ACC112 (cell line): ENCODE measurements around the gene ZBP1.

Experiments used
- H2AFZ ChIP-seq: fragments of 200-600 bp; sonication (generic); one replicate; pipeline ENCODE4 v1.6.0; 2017; ENCODE audit warnings: antibody characterized with exemption, low read length; ENCODE audit not compliant: unreplicated experiment
- H3K27ac ChIP-seq: fragments of 200-600 bp; sonication (generic); 2 replicates; pipeline ENCODE4 v1.5.1; 2014; ENCODE audit warnings: low read depth, mild to moderate bottlenecking, antibody characterized with exemption, low read length, moderate library complexity
- H3K27me3 ChIP-seq: fragments of 200-600 bp; sonication (generic); 2 replicates; pipeline ENCODE4 v1.6.1; 2014; ENCODE audit warnings: mild to moderate bottlenecking, antibody characterized with exemption, low read length, moderate library complexity, mixed read lengths; ENCODE audit not compliant: insufficient read depth
- H3K36me3 ChIP-seq: fragments of 200-600 bp; sonication (generic); 2 replicates; pipeline ENCODE4 v1.6.1; 2016; ENCODE audit warnings: mild to moderate bottlenecking, antibody characterized with exemption, low read length, moderate library complexity, mixed read lengths; ENCODE audit not compliant: insufficient read depth
- H3K4me1 ChIP-seq: fragments of 200-600 bp; sonication (generic); one replicate; pipeline ENCODE4 v1.6.1; 2016; ENCODE audit warnings: low read length, mixed read lengths; ENCODE audit not compliant: insufficient read depth, unreplicated experiment, control insufficient read depth
- H3K4me3 ChIP-seq: fragments of 200-600 bp; sonication (generic); 2 replicates; pipeline ENCODE4 v1.5.1; 2014; ENCODE audit warnings: mild to moderate bottlenecking, low read depth, low read length
- H3K79me2 ChIP-seq: fragments of 200-600 bp; sonication (generic); one replicate; pipeline ENCODE4 v1.6.0; 2016; ENCODE audit warnings: low read length; ENCODE audit not compliant: control insufficient read depth, unreplicated experiment, insufficient read depth

ZBP1 gene

DNA sequence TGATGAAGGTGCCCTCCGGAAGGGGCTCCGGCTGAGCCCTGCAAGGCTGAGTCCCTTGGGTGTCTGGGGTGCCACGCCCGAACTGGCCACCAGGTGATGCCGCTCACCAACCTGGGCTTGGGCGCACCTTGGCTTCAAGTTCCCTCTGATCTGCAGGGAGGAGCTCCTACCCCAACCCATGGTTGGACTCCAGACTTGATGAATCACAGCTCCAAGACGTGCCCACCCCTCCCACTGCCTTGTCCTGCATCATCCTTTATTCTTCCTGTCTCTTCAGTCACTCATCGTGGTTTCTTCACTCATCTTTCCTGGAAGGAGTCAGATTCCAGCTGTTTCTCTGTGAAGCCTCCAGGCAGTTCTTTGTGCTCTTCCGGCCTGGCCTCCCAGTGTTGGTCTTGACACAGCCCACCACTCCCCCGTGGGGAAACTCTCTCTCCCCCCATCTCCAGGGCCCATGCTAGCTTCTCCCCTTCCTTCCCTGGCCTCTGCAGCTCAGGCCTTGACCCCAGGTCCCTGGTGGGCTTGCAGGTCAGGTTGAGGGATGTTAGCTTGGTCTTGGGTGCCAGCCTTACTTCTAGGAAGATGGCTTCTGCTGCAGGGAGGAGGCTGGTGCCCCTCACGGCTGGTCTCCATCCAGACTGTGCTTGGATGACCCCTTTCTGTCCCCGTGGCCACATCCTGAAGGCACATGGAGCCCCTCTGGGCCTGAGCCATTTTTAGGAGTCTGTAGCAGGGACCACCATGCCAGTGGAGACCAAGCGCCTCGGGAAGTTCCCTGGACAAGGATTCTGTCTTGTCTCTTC is 2.6 kb upstream of the ZBP1 start:
- Histone ChIP-seq H3K79me2 (no peaks in the 10 kb centered on the region), H3K36me3 (no peaks in the 10 kb centered on the region), H3K4me1 (peaks cover 3% of the 10 kb centered on the region), H3K27ac (no peak overlapping the region), H3K27me3 (peaks cover 14% of the 10 kb centered on the region), H2AFZ (no peak overlapping the region), H3K4me3 (no peak overlapping the region)

DNA sequence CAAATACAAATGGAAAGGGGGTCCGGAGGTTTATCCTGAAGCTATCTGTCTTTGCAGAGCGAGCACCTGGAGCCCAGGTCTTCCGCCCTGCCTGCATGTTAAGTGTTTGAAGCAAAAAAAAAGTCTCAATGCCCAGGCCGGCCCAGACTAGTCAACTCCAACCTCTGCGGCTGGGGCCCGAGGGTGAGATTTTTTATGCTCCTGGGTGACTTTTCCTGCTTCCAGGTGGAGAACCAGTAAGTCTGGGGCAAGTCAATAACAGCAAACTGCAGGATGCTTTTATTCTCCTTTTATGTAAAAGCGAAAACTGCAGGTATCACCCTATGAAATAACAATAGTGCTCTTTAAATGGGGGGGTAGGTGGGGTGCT is 2.0 kb upstream of the ZBP1 start:
- no peaks in the 10 kb centered on the region for H3K79me2 ChIP-seq
- no peak overlapping the region for H3K4me3 ChIP-seq
- H2AFZ ChIP-seq, result no peak overlapping the region
- no peak overlapping the region for H3K27ac ChIP-seq
- H3K4me1 ChIP-seq, result peaks cover 4% of the 10 kb centered on the region
- H3K36me3 ChIP-seq, result no peaks in the 10 kb centered on the region
- peaks cover 14% of the 10 kb centered on the region for H3K27me3 ChIP-seq

- H3K79me2 ChIP-seq, result no peaks in the 10 kb centered on the region
- no peak overlapping the region for H3K4me3 ChIP-seq
- no peak overlapping the region for H3K27ac ChIP-seq
- no peak overlapping the region for H2AFZ ChIP-seq
- H3K36me3 ChIP-seq, result no peaks in the 10 kb centered on the region
- H3K4me1 ChIP-seq, result peaks cover 4% of the 10 kb centered on the region
- peaks cover 14% of the 10 kb centered on the region for H3K27me3 ChIP-seq
These were observed 1.4 kb upstream of the ZBP1 start for GRCh38 chr20:57621421-57622200.

DNA sequence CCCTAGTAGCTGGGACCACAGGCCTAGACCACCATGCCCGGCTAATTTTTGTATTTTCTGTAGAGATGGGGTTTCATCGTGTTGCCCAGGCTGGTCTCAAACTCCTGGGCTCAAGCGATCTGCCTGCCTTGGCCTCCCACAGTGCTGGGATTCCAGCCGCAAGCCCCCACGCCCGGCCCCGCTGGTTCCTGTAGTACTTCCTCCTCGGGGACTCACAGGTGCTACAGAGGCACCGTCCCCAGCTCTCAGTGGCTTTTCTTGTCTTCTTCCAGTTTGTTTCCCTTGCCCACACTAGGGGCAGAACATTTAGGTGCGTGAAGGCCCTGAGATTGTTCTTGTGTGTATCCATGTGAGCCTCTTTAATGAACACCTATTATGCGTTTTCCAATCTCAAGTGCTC is 773 bp upstream of the ZBP1 start:
- Histone ChIP-seq H3K27ac (no peak overlapping the region), H3K4me1 (peaks cover 4% of the 10 kb centered on the region), H2AFZ (no peak overlapping the region), H3K27me3 (peaks cover 14% of the 10 kb centered on the region), H3K79me2 (no peaks in the 10 kb centered on the region), H3K36me3 (no peaks in the 10 kb centered on the region), H3K4me3 (no peak overlapping the region)

- peaks cover 4% of the 10 kb centered on the region for H3K4me1 ChIP-seq
- H3K27me3 ChIP-seq, result peaks cover 17% of the 10 kb centered on the region
- no peak overlapping the region for H3K4me3 ChIP-seq
- H3K79me2 ChIP-seq, result no peaks in the 10 kb centered on the region
- no peak overlapping the region for H3K27ac ChIP-seq
- no peak overlapping the region for H2AFZ ChIP-seq
- no peaks in the 10 kb centered on the region for H3K36me3 ChIP-seq
These were observed 985 bp downstream of the ZBP1 start for GRCh38 chr20:57619051-57619831.

GRCh38 chr20:57618764-57619050 is 1.5 kb downstream of the ZBP1 start:
- Histone ChIP-seq H3K27ac (no peak overlapping the region), H3K79me2 (no peaks in the 10 kb centered on the region), H2AFZ (no peak overlapping the region), H3K36me3 (no peaks in the 10 kb centered on the region), H3K4me1 (peaks cover 4% of the 10 kb centered on the region), H3K4me3 (no peak overlapping the region), H3K27me3 (peaks cover 17% of the 10 kb centered on the region)

DNA sequence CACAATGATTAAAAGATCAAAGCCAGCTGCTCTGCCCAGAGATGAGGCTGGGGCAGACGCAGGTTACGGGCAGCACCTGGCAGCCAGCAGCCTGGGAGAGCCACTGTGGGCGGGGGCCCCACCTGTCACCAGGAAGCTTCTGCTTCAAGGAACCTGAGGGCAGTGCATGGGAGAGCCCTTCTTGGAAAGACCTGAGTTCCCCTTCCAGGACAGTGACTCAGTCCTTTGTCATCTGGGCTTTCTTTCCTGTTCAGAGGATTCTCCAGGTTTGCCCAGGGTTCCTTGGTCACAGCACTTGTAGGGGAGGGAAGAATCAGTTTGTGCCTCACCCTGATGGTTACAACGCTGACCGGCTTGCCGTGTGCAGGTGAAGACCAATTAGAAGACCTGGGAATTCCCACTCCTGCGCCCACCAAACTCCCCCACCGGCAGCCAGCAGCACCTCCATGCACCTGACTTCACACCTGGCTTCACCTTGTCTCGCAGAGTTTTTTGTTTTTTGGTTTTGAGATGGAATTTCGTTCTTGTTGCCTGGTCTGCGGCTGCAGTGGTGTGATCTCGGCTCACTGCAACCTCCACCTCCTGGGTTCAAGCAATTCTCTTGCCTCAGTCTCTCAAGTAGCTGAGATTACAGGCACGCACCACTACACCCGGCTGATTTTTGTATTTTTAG is 2.0 kb downstream of the ZBP1 start:
- Histone ChIP-seq H3K36me3 (no peaks in the 10 kb centered on the region), H3K4me3 (no peak overlapping the region), H3K79me2 (no peaks in the 10 kb centered on the region), H3K27me3 (peaks cover 22% of the 10 kb centered on the region), H3K27ac (no peak overlapping the region), H3K4me1 (peaks cover 4% of the 10 kb centered on the region), H2AFZ (no peak overlapping the region)

DNA sequence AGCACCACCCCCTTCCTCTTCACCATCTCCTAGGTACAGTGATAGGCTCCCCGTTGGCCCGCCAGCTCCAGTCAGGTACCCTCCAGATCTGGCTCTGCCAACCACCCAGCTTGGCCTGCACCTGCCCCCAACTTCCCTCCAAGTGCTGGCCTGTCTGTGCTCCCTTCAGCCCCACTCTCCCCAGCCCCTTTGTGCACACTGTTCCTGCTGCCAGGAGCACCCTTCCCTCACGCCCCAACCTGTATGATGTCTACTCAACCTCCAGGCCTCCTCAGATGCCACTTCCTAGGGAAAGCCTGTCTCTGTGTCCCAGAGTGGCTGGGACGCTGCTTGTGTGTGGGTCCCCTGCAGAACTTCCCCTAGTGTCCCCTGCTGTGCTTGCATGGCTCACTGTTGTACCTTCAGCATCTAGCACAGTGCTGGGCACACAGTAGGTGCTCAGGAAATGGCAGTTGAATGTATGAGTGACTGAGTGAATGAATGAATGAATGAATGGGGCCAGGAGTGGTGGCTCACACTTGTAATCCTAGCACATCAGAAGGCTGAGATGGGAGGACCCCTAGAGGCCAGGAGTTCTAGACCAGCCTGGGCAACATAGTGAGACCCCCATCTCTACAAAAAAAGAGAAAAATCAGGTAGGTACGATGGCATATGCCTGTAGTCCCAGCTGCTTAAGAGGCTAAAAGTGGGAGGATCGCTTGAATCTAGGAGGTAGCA is 3.0 kb downstream of the ZBP1 start:
- Histone ChIP-seq H3K79me2 (no peaks in the 10 kb centered on the region), H3K36me3 (no peaks in the 10 kb centered on the region), H3K27me3 (peaks cover 31% of the 10 kb centered on the region), H3K27ac (no peak overlapping the region), H3K4me1 (peaks cover 4% of the 10 kb centered on the region), H3K4me3 (no peak overlapping the region), H2AFZ (no peak overlapping the region)

DNA sequence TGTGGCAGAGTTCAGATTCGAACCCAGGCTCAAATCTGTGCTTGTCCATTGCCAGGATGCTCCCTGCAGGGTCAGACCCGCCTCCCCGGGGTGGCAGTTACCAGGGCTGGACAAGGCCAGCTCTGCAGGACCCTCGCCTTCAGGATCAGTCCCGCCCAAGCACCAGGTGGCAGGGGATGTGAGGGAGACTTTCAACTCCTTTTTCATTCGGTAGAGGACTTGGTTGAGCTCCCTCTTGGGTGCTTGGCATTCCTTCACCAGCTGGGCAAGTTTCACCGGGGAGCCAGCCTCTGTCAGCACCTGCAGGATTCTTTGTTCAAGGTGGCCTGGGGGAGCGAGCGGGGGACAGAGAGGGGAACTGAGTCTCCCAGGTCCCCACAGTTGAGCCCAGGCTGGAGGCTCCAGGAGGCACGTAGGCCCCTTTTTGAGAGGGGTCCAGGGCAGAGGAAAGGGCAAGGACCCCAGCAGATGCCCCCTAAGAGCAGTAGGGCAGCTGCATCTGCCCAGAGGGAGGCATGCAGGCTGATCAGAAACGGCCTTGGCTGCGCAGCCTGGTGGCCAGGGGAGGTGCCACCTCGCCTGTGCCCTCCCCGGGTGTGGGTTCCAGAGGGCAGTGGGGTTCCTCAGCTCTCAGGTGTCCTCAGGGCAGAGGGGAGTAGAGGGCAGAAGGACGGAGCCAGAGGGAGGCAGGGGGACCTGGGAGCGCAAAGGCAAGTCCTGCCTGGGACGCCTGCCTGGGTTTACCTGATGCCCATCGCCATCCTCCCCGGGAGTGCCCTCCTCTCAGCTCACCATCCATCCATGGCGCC is 3.9 kb downstream of the ZBP1 start:
- Histone ChIP-seq H3K4me1 (peaks cover 4% of the 10 kb centered on the region), H3K27ac (no peak overlapping the region), H3K4me3 (no peak overlapping the region), H2AFZ (no peak overlapping the region), H3K36me3 (no peaks in the 10 kb centered on the region), H3K27me3 (peaks cover 35% of the 10 kb centered on the region), H3K79me2 (no peaks in the 10 kb centered on the region)
